Measurements from ENCODE around the gene EMILIN2.
A peak's percentile ranks its signal among the peaks of the same experiment; 100 is the strongest.
"Not testable (repeated sequence)": the region's sequence is repeated elsewhere in the genome, so short reads cannot be mapped to it uniquely, and the experiment has no call there.

The EMILIN2 gene

GRCh38 chr18:2845172-2845571 lies 1.6 kb upstream of the EMILIN2 start:
- no peak for DNase-seq (ENCODE audit: low spot score)

GRCh38 chr18:2847317-2848246 lies 776 bp downstream of the EMILIN2 start:
- DNase-seq (ENCODE audit: low spot score): peak; percentile 46

- no peak for DNase-seq (ENCODE audit: low spot score)
Measured at GRCh38 chr18:2848247-2849246, 1.7 kb downstream of the EMILIN2 start.

DNA sequence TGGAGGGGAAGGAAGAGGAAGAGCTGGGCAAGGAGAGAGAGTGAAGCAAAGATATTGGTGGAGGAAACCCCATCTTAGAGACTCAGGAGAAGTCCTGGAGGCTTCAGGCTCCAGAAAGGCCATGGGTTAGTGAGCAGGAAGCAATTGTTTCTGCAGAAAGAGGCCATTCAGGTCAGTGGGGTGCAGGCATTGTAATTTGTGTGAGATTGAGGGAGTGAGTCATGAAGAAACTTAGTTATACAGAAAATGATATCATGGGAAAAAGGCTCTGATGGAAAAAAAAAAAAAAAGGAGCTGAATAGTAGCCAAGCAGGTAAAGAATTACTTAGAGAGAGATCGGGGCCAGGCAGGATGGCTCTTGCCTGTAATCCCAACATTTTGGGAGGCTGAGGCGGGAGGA lies 4.0 kb downstream of the EMILIN2 start:
- no peak for DNase-seq (ENCODE audit: low spot score)

DNA sequence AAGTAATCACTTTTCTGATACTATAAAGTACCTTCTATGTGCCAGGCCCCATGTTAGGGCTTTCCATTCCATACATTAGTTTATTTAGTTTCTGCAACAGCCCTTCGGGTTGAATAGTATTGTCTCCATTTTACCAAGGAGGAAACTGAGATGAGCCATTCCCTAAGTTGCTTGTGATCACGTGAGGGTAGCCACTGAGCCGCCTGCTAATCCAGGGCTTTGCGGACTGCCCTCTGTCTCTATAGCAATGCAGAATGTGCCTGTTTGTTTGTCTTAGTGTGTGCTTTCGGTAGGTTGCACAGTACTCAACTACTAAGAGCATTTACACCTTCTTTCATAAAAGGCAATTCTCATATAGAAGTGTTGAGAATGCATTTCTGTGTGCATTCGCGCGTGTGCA lies 5.0 kb downstream of the EMILIN2 start:
- no peak for DNase-seq (ENCODE audit: low spot score)

GRCh38 chr18:2852460-2852859 lies 5.7 kb downstream of the EMILIN2 start:
- DNase-seq (ENCODE audit: low spot score): not testable (repeated sequence)

GRCh38 chr18:2853173-2853925 lies 6.5 kb downstream of the EMILIN2 start:
- DNase-seq (ENCODE audit: low spot score): no peak

- no peak for DNase-seq (ENCODE audit: low spot score)
Measured at GRCh38 chr18:2853926-2854664, 7.3 kb downstream of the EMILIN2 start.

DNA sequence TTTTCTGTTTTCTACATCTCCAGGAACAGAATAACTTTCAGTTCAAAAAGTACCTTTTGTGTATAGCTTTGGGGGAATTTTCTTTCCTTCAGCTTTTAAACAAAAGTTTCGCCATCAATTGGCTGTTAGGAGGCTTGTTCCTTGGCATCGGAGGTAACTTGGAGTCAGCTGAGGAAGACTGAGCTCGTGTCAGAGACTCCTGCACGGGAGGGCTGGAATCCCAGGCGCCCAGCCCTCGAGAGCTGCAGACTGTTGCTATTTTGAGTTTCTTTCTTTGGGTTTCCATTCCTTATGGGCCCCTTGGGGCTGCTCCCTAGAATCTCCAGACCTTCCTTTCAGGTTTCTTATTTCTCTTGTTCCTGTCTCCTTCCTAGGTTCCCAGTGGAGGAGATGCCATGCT lies 8.1 kb downstream of the EMILIN2 start:
- no peak for DNase-seq (ENCODE audit: low spot score)

GRCh38 chr18:2855560-2856350 lies 8.9 kb downstream of the EMILIN2 start:
- DNase-seq (ENCODE audit: low spot score): no peak

DNA sequence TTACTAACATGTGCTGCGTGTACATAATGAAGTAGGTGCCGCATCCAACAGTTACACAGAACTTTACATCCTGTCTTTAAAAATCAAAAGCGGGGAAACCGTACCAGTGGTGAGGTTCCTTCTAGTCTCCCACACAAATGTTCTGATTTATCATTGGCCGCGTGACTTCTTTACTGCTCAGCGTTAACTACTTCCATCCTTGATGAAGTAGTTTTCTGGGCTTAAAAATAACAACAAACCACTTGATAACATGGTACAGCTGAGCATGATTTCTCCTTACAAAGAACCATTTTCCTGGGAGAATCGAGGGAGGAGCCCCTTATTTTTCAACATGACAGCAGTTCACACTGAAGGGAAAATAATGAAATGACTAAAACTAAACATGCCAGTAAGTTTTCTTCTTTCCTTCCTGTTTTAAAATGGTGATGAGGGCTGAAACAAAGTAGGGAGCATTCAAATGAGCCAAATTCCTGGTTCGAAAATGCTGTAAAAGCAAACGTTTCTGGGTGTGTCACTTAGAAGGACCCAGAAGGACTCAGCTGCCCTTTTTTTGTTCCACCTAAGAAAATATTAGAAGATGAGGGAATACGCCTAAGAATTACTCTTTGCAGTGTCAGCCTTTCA lies 9.9 kb downstream of the EMILIN2 start:
- DNase-seq (ENCODE audit: low spot score): no peak

- peak; percentile 80 for DNase-seq (ENCODE audit: low spot score)
Measured at GRCh38 chr18:2857491-2858131, 10.8 kb downstream of the EMILIN2 start.

- not testable (repeated sequence) for DNase-seq (ENCODE audit: low spot score)
Measured at GRCh38 chr18:2860397-2860796, 13.6 kb downstream of the EMILIN2 start.

- DNase-seq (ENCODE audit: low spot score): not testable (repeated sequence)
Measured at GRCh38 chr18:2863997-2864396, 17.2 kb downstream of the EMILIN2 start.

- not testable (repeated sequence) for DNase-seq (ENCODE audit: low spot score)
Measured at GRCh38 chr18:2866465-2866864, 19.7 kb downstream of the EMILIN2 start.

DNA sequence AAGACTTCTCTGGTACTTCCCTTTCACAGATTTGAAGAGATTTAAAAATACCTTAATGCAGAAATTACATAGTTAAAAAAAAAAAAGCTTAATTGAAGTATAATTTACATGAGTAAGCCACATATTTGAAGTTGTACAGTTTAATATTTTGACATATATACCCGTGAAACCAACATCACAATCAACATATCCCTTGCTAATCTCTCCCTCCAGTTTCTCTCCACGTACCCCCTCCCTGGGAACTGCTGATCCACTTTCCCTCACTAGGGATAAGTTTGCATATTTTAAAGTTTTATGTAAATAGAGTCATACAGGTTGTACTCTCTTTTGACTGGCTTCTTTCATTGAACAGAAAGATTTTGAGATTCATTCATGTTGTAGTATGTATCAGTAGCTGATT lies 22.4 kb downstream of the EMILIN2 start:
- DNase-seq (ENCODE audit: low spot score): no peak

DNA sequence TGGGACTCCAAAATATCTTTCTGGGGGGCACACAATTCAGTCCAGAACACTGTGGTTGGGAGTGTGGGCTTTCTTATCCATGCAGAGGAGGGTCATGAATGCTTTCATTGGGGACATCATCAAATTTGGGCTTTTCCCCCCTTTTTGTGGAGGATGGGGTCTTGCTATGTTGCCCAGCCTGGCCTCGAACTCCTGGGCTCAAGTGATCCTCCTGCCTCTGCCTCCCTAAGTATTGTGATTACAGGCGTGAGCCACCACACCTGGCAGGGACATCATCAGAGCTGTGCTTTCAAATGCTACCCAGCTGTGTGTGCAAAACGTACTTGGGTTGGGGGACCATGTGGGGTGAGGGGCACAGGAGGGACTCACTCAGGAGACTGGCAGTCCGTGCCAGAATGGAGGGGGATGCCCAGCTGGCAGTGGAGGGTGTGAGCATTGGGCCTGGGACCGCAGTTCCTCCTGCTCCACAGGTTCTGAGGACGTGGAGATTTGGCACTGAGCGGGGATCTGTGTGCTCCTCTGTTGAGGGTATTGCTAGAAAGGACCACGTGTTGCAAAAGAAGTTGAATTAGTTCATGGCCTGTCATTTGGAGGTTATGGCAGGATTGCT lies 24.4 kb downstream of the EMILIN2 start:
- no peak for DNase-seq (ENCODE audit: low spot score)

GRCh38 chr18:2872095-2872494 lies 25.3 kb downstream of the EMILIN2 start:
- no peak for DNase-seq (ENCODE audit: low spot score)

GRCh38 chr18:2874765-2875164 lies 28.0 kb downstream of the EMILIN2 start:
- DNase-seq (ENCODE audit: low spot score): no peak
